Subcutaneous adipose tissue (tissue), 4 donors: Measurements from ENCODE around the gene GRM8. TPM values are rescaled to one million over a fixed set of nuclear protein-coding genes. Genes with fewer than 3 reads are reported as not detected.

ENCODE experiments used
- CTCF ChIP-seq: fragments of 450-650 bp; IDR thresholded peaks from one replicate; pipeline ENCODE4 v1.5.1; 2016; ENCODE audit warnings: low read depth, mild to moderate bottlenecking, control low read depth, antibody characterized with exemption, moderate library complexity
- total RNA-seq, 4 donors: library from RNA; depleted of rRNA; stranded (reverse); fragments of >200 nt; gene quantifications; one replicate each; pipeline ENCODE4 v1.1.0, GENCODE V29; 2016

GRM8 gene
- total RNA-seq, 4 donors from 2014 or later: not detected

GRCh38 chr7:126845331-126845730 lies 407.4 kb downstream of the GRM8 start:
- TF ChIP-seq CTCF: no peak

- no peak for TF ChIP-seq CTCF
Measured at GRCh38 chr7:126843883-126844282, 408.9 kb downstream of the GRM8 start.

GRCh38 chr7:126843336-126843735 lies 409.4 kb downstream of the GRM8 start:
- no peak for TF ChIP-seq CTCF

- TF ChIP-seq CTCF: no peak
Measured at GRCh38 chr7:126842451-126842850, 410.3 kb downstream of the GRM8 start.

GRCh38 chr7:126840869-126841268 lies 411.9 kb downstream of the GRM8 start:
- no peak for TF ChIP-seq CTCF

- TF ChIP-seq CTCF: no peak
Measured at GRCh38 chr7:126839624-126840023, 413.1 kb downstream of the GRM8 start.

- no peak for TF ChIP-seq CTCF
Measured at GRCh38 chr7:126838194-126838593, 414.5 kb downstream of the GRM8 start.
